ENCODE data around the gene PPP2R3C.

PPP2R3C gene

DNA sequence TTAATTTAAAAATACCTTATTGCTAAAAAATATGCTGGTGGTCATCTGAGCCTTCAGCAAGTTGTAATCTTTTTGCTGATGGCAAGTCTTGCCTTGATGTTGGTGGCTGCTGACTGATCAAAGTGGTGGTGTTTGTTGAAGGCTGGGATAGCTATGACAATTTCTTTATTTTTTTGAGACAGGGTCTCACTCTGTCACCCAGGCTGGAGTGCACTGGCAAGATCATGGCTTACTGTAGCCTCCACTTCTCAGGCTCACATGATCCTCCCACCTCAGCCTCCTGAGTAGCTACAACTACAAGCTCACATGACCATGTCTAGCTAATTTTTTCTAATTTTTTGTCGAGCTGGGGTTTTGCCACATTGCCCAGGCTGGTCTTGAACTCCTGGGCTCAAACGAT, 25.4 kb upstream of the PPP2R3C start:
- no peak for DNase-seq (ENCODE audit: low read depth)
- H3K4me3 ChIP-seq (replicated peaks; ENCODE audit: low read depth, low read length), result no peak overlapping the region
- TF ChIP-seq, protein P1, sequence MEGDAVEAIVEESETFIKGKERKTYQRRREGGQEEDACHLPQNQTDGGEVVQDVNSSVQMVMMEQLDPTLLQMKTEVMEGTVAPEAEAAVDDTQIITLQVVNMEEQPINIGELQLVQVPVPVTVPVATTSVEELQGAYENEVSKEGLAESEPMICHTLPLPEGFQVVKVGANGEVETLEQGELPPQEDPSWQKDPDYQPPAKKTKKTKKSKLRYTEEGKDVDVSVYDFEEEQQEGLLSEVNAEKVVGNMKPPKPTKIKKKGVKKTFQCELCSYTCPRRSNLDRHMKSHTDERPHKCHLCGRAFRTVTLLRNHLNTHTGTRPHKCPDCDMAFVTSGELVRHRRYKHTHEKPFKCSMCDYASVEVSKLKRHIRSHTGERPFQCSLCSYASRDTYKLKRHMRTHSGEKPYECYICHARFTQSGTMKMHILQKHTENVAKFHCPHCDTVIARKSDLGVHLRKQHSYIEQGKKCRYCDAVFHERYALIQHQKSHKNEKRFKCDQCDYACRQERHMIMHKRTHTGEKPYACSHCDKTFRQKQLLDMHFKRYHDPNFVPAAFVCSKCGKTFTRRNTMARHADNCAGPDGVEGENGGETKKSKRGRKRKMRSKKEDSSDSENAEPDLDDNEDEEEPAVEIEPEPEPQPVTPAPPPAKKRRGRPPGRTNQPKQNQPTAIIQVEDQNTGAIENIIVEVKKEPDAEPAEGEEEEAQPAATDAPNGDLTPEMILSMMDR (IDR thresholded peaks at IDR 0.05; ENCODE audit: low read length, missing control alignments), result no peak

DNA sequence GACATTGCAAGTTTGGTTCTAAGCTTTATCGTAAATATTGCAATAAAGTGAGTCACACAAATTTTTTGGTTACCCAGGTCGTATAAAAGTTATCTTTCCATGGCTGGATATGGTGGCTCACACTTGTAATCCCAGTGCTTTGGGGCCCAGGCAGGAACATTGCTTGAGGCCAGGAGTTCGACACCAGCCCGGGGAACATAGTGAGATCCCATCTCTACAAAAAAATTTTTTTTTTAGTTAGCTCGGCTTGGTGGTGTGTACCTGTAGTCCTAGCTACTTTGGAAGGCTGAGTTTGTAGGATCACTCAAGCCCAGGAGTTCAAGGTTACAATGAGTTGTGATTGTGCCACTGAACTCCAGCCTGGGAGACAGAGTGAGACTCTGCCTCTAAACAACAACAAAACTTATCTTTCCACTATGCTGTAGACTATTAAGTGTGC, 24.9 kb upstream of the PPP2R3C start:
- TF ChIP-seq, protein P1 (IDR thresholded peaks at IDR 0.05; ENCODE audit: low read length, missing control alignments), result no peak
- H3K4me3 ChIP-seq (replicated peaks; ENCODE audit: low read depth, low read length), result no peak overlapping the region
- DNase-seq (ENCODE audit: low read depth), result no peak

DNA sequence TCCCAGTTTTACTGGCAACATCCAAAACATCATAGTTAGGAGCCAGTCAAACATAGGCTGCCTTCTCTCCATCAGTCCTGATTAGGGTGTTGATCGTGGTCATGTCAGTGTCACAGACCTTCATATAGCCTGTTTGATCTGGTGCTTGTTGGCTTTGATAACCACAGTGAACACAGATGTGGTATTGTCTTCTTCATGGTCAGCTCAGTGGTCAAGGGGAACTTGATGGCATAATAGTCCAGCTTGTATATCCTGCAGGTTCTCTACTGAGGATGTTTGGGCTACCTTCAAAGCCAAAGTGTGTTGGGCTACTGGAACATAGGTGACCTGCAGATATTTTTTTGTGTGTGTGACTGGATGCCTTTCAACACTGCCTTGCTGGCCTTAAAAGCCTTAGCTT, 22.2 kb upstream of the PPP2R3C start:
- DNase-seq (ENCODE audit: low read depth), result no peak
- no peak overlapping the region for H3K4me3 ChIP-seq (replicated peaks; ENCODE audit: low read depth, low read length)
- TF ChIP-seq, protein P1 (IDR thresholded peaks at IDR 0.05; ENCODE audit: low read length, missing control alignments), result no peak

DNA sequence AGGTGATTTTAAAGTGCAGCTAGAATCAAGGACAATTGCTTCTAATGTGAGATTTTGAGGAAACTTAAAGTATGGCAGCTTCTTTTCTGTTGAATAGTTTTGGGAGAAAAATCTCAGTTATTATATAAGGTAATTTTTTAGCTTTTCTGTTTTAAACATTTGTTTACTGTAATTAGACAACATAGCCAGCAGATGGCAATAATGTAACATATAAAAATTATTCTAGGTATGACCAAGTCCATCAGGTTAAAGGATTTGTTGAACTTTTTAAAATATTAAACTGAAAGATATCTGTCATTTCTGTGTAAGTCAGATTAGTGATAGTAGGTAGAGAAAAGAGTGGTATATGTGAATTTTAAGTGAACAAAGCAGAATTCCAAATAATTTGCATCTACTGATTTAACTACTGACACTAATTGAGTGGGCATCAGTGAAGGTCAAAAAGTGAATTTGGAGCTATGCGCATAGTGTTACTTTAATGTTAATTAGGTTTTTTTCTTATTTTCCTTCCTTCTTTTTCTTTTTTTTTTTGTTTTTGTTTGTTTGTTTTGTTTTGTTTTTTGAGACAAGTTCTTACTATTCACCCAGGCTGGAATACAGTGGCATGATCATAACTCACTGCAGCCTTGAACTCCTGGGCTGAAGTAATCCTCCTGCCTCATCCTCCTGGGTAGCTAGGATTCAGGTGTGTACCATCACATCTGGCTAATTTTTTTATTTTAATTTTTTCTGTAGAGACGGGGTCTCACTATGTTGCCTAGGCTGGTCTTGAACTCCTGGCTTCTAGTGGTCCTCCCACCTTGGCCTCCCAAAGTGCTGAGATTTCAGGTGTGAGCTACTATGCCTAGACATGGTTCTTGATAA, 19.2 kb upstream of the PPP2R3C start:
- no peak overlapping the region for H3K4me3 ChIP-seq (replicated peaks; ENCODE audit: low read depth, low read length)
- DNase-seq (ENCODE audit: low read depth), result peak; percentile 58
- TF ChIP-seq, protein P1 (IDR thresholded peaks at IDR 0.05; ENCODE audit: low read length, missing control alignments), result peak; percentile 28

DNA sequence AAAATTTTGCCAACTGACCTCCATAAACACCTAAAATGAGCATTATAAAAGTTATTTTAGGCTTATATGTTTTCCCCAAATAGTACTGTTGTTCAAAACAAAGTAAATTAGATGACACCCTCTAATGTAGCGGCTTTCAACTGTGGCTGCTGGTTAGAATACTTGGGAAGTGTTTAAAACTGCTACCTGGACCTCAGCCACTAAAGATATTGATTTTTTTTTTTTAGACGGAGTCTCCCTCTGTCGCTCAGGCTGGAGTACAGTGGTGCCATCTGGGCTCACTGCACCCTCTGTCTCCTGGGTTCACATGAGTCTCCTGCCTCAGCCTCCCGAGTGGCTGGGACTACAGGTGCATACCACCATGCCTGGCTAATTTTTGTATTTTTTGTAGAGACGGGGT, 16.8 kb upstream of the PPP2R3C start:
- TF ChIP-seq, protein P1 (IDR thresholded peaks at IDR 0.05; ENCODE audit: low read length, missing control alignments), result no peak
- no peak for DNase-seq (ENCODE audit: low read depth)
- H3K4me3 ChIP-seq (replicated peaks; ENCODE audit: low read depth, low read length), result no peak overlapping the region

DNA sequence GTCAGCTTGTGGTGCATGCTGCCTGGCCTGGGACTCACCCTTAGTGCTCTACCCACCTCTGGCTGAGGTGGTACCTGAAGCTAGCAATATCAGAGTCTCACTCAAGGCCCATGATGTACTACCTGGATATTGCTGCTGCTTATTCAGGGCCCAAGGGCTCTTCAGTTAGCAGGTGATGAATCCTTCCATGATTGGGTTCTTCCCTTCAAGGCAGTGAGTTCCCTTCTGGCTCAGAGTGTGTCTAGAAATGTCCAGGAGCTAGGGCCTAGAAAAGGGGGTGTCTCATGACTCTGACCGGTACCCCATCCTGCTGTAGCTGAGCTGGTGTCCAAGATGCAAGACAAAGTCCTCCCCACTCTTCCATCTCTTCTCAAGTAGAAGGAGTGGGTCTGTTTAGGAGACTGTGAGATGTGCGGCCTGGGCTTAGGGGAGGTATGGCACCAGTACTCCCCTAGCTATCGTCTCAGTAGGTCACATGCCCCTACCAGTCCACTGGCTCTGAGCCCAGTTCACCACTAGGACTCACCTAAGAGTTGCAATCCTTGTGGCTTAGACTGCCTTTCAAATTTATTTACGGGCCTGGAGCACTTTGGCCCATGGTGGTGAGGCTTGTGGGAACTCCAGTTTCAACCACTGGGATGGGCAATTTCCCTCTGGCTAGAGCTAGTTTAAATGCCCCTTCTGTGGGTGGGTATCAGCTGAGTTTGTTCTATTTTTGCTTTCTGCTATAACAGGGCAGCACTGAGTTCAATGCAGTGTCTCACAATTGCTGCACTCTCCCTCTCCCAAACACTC, 12.7 kb upstream of the PPP2R3C start:
- DNase-seq (ENCODE audit: low read depth), result no peak
- TF ChIP-seq, protein P1 (IDR thresholded peaks at IDR 0.05; ENCODE audit: low read length, missing control alignments), result no peak
- no peak overlapping the region for H3K4me3 ChIP-seq (replicated peaks; ENCODE audit: low read depth, low read length)
